ENCODE results near the gene ICE1.

Gene ICE1

GRCh38 chr5:5418764-5419163, 3.7 kb upstream of the ICE1 start:
- no peak for DNase-seq (ENCODE audit: low read depth in 1 of 2, low spot score in 1 of 2)
- Histone ChIP-seq H3K27ac (replicated peaks) (no peak overlapping the region), H3K27me3 (ENCODE audit: insufficient read depth, poor library complexity, severe bottlenecking) (no peaks in the 10 kb centered on the region), H3K4me3 (replicated peaks; ENCODE audit: insufficient read depth, low read length) (no peak overlapping the region)
- TF ChIP-seq GABPA (IDR thresholded peaks at IDR 0.05; ENCODE audit: low read depth) (no peak), CTCF (IDR thresholded peaks at IDR 0.05; ENCODE audit: insufficient read depth, low read length) (no peak), POLR2AphosphoS5 (IDR thresholded peaks at IDR 0.05; ENCODE audit: low read depth) (no peak), SPI1 (IDR thresholded peaks at IDR 0.05; ENCODE audit: borderline replicate concordance, low read depth) (no peak), REST (IDR thresholded peaks at IDR 0.05; ENCODE audit: insufficient replicate concordance, low read depth) (no peak)

- Histone ChIP-seq H3K27me3 (ENCODE audit: insufficient read depth, poor library complexity, severe bottlenecking) (no peaks in the 10 kb centered on the region), H3K27ac (replicated peaks) (no peak overlapping the region), H3K4me3 (replicated peaks; ENCODE audit: insufficient read depth, low read length) (no peak overlapping the region)
- no peak for DNase-seq (ENCODE audit: low read depth in 1 of 2, low spot score in 1 of 2)
- TF ChIP-seq REST (IDR thresholded peaks at IDR 0.05; ENCODE audit: insufficient replicate concordance, low read depth) (no peak), CTCF (IDR thresholded peaks at IDR 0.05; ENCODE audit: insufficient read depth, low read length) (peak; percentile 16), POLR2AphosphoS5 (IDR thresholded peaks at IDR 0.05; ENCODE audit: low read depth) (no peak), GABPA (IDR thresholded peaks at IDR 0.05; ENCODE audit: low read depth) (no peak), SPI1 (IDR thresholded peaks at IDR 0.05; ENCODE audit: borderline replicate concordance, low read depth) (no peak)
These were observed 2.9 kb upstream of the ICE1 start for GRCh38 chr5:5419291-5420210.

GRCh38 chr5:5420251-5420650, 2.2 kb upstream of the ICE1 start:
- Histone ChIP-seq H3K4me3 (replicated peaks; ENCODE audit: insufficient read depth, low read length) (no peak overlapping the region), H3K27ac (replicated peaks) (no peak overlapping the region), H3K27me3 (ENCODE audit: insufficient read depth, poor library complexity, severe bottlenecking) (no peaks in the 10 kb centered on the region)
- TF ChIP-seq POLR2AphosphoS5 (IDR thresholded peaks at IDR 0.05; ENCODE audit: low read depth) = no peak
- no peak for TF ChIP-seq GABPA (IDR thresholded peaks at IDR 0.05; ENCODE audit: low read depth)
- TF ChIP-seq SPI1 (IDR thresholded peaks at IDR 0.05; ENCODE audit: borderline replicate concordance, low read depth) = no peak
- TF ChIP-seq REST (IDR thresholded peaks at IDR 0.05; ENCODE audit: insufficient replicate concordance, low read depth) = no peak
- no peak for TF ChIP-seq CTCF (IDR thresholded peaks at IDR 0.05; ENCODE audit: insufficient read depth, low read length)
- no peak for DNase-seq (ENCODE audit: low read depth in 1 of 2, low spot score in 1 of 2)

Measured in HL-60 (cell line).